ENCODE data around the gene WWOX. TPM values are rescaled to one million over a fixed set of nuclear protein-coding genes. Genes with fewer than 3 reads are reported as not detected.

Gene WWOX
- polyA plus RNA-seq, 1 donor (not counting 4 experiments of a cell fraction or from before 2014, with no cell fraction given): 5.1 TPM

DNA sequence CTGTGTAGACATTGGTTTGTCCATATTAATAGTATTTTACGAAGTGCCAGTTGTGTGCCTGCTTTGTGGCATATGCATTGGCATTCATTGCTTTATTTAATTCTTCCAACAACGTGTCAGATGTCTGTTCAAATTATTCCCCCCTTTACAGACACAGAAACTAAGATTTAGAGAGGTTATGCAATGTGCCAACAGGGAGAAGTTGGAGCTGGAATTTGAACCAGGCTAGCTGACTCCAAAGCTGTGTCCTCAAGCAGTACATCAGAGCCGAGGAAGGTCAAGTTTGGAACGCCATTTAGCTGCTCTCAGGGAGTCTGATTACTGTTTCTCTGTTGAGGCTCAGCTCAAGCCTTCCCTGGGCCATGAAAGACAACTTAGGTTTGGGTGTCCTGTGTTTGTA is 232.3 kb downstream of the WWOX start:
- no peaks in the 10 kb centered on the region for H4K20me1 ChIP-seq (ENCODE audit: control insufficient read depth, extremely low read depth, insufficient read depth, low read length)
- no peak overlapping the region for H2AFZ ChIP-seq (ENCODE audit: control insufficient read depth, low read length)
- H3K27me3 ChIP-seq (ENCODE audit: control insufficient read depth, extremely low read depth, insufficient read depth, low read length): no peaks in the 10 kb centered on the region
- H3K79me2 ChIP-seq (ENCODE audit: control insufficient read depth, insufficient read depth, low read length): no peaks in the 10 kb centered on the region
- H3K4me3 ChIP-seq (ENCODE audit: control insufficient read depth in 2 of 3, extremely low read depth in 1 of 3, insufficient read depth in 2 of 3, low read depth in 1 of 3, low read length in 3 of 3): no peak overlapping the region
- TF ChIP-seq EZH2 (IDR thresholded peaks at IDR 0.05; ENCODE audit: low read length): no peak
- no peak overlapping the region for H3K4me2 ChIP-seq (ENCODE audit: control insufficient read depth, extremely low read depth, insufficient read depth, low read depth, low read length)
- H3K9me1 ChIP-seq (ENCODE audit: control insufficient read depth, extremely low read depth, insufficient read depth, low read length): no peaks in the 10 kb centered on the region
- H3K9me3 ChIP-seq (ENCODE audit: control insufficient read depth, low read depth, low read length): no peaks in the 10 kb centered on the region
- H3K4me1 ChIP-seq (ENCODE audit: control insufficient read depth, extremely low read depth, insufficient read depth, low read length): no peaks in the 10 kb centered on the region
- H3K27ac ChIP-seq (ENCODE audit: control insufficient read depth, insufficient read depth, low read length): no peak overlapping the region
- no peak for DNase-seq (ENCODE audit: low read depth, low spot score)
- FAIRE-seq: no peak
- dilution Hi-C loops (cut with MboI; ENCODE audit: extremely low pct_ligation_motif_present, low sequenced_read_pairs): no loop called here
- no peaks in the 10 kb centered on the region for H3K36me3 ChIP-seq (ENCODE audit: control insufficient read depth in 2 of 2, extremely low read depth in 1 of 2, insufficient read depth in 2 of 2, low read length in 2 of 2)
- H3K9ac ChIP-seq (ENCODE audit: control insufficient read depth, extremely low read depth, insufficient read depth, low read length): no peak overlapping the region

DNA sequence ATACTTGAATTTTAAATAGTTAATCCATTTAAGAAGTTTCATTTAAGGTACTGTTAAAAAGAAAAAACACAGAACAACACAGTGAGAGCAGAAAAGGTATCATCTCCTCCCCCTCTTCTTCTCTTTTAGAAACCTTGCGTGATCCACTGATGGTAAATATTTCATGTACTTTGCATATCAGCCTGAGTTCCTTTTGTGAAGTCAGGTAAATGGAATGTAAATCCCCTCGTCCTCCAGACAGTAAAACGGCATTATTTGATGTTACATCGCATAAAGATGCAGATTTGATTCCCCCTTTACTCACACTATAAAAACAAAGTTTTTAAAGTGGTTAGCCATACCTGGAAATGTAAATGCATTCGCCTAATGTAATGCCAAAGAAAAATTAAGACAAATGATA is 234.4 kb downstream of the WWOX start:
- no peaks in the 10 kb centered on the region for H3K27me3 ChIP-seq (ENCODE audit: control insufficient read depth, extremely low read depth, insufficient read depth, low read length)
- no peaks in the 10 kb centered on the region for H3K4me1 ChIP-seq (ENCODE audit: control insufficient read depth, extremely low read depth, insufficient read depth, low read length)
- no peaks in the 10 kb centered on the region for H3K79me2 ChIP-seq (ENCODE audit: control insufficient read depth, insufficient read depth, low read length)
- no peaks in the 10 kb centered on the region for H4K20me1 ChIP-seq (ENCODE audit: control insufficient read depth, extremely low read depth, insufficient read depth, low read length)
- no peaks in the 10 kb centered on the region for H3K36me3 ChIP-seq (ENCODE audit: control insufficient read depth in 2 of 2, extremely low read depth in 1 of 2, insufficient read depth in 2 of 2, low read length in 2 of 2)
- H3K9me1 ChIP-seq (ENCODE audit: control insufficient read depth, extremely low read depth, insufficient read depth, low read length): no peaks in the 10 kb centered on the region
- H3K9me3 ChIP-seq (ENCODE audit: control insufficient read depth, low read depth, low read length): no peaks in the 10 kb centered on the region
- H3K4me2 ChIP-seq (ENCODE audit: control insufficient read depth, extremely low read depth, insufficient read depth, low read depth, low read length): no peak overlapping the region
- no peak overlapping the region for H2AFZ ChIP-seq (ENCODE audit: control insufficient read depth, low read length)
- FAIRE-seq (no peak), DNase-seq (ENCODE audit: low read depth, low spot score) (no peak)
- H3K4me3 ChIP-seq (ENCODE audit: control insufficient read depth in 2 of 3, extremely low read depth in 1 of 3, insufficient read depth in 2 of 3, low read depth in 1 of 3, low read length in 3 of 3): no peak overlapping the region
- dilution Hi-C loops (cut with MboI; ENCODE audit: extremely low pct_ligation_motif_present, low sequenced_read_pairs): no loop called here
- H3K9ac ChIP-seq (ENCODE audit: control insufficient read depth, extremely low read depth, insufficient read depth, low read length): no peak overlapping the region
- no peak overlapping the region for H3K27ac ChIP-seq (ENCODE audit: control insufficient read depth, insufficient read depth, low read length)
- TF ChIP-seq EZH2 (IDR thresholded peaks at IDR 0.05; ENCODE audit: low read length) (no peak), CTCF (optimal IDR thresholded peaks at IDR 0.05 in 1 of 3, IDR thresholded peaks at IDR 0.05 in 1 of 3, conservative IDR thresholded peaks at IDR 0.05 in 1 of 3; ENCODE audit: extremely low read depth in 1 of 3, insufficient read depth in 2 of 3, low read length in 3 of 3) (no peak)

DNA sequence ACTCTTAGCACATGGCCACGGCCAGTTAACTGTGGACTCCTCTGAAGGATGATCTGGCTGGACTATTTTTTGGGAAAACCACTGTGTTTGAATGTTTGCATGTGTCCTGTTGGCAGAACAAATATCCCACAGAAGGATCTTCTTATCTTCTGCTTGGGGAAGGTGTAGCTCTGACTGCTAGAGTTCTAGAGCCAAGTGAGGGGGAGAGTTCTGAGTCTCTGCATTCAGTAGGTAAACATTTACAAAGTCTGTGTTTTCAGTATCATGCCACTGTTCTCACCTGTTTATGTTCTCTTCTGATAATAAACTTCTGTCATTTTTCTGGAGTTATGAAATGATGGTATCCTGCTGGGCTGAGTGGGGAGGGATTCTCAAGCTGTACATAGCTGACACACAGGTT is 241.1 kb downstream of the WWOX start:
- Histone ChIP-seq H3K9ac (ENCODE audit: control insufficient read depth, extremely low read depth, insufficient read depth, low read length) (no peak overlapping the region), H3K4me3 (ENCODE audit: control insufficient read depth in 2 of 3, extremely low read depth in 1 of 3, insufficient read depth in 2 of 3, low read depth in 1 of 3, low read length in 3 of 3) (no peak overlapping the region), H3K9me3 (ENCODE audit: control insufficient read depth, low read depth, low read length) (no peaks in the 10 kb centered on the region), H3K27me3 (ENCODE audit: control insufficient read depth, extremely low read depth, insufficient read depth, low read length) (no peaks in the 10 kb centered on the region), H4K20me1 (ENCODE audit: control insufficient read depth, extremely low read depth, insufficient read depth, low read length) (no peaks in the 10 kb centered on the region), H3K27ac (ENCODE audit: control insufficient read depth, insufficient read depth, low read length) (no peak overlapping the region), H3K4me1 (ENCODE audit: control insufficient read depth, extremely low read depth, insufficient read depth, low read length) (no peaks in the 10 kb centered on the region), H3K4me2 (ENCODE audit: control insufficient read depth, extremely low read depth, insufficient read depth, low read depth, low read length) (no peak overlapping the region), H2AFZ (ENCODE audit: control insufficient read depth, low read length) (no peak overlapping the region), H3K36me3 (ENCODE audit: control insufficient read depth in 2 of 2, extremely low read depth in 1 of 2, insufficient read depth in 2 of 2, low read length in 2 of 2) (no peaks in the 10 kb centered on the region), H3K9me1 (ENCODE audit: control insufficient read depth, extremely low read depth, insufficient read depth, low read length) (no peaks in the 10 kb centered on the region), H3K79me2 (ENCODE audit: control insufficient read depth, insufficient read depth, low read length) (no peaks in the 10 kb centered on the region)
- TF ChIP-seq CTCF (optimal IDR thresholded peaks at IDR 0.05 in 1 of 3, IDR thresholded peaks at IDR 0.05 in 1 of 3, conservative IDR thresholded peaks at IDR 0.05 in 1 of 3; ENCODE audit: extremely low read depth in 1 of 3, insufficient read depth in 2 of 3, low read length in 3 of 3) (no peak), EZH2 (IDR thresholded peaks at IDR 0.05; ENCODE audit: low read length) (no peak)
- DNase-seq (ENCODE audit: low read depth, low spot score): no peak
- no peak for FAIRE-seq
- dilution Hi-C loops (cut with MboI; ENCODE audit: extremely low pct_ligation_motif_present, low sequenced_read_pairs): no loop called here

Data from keratinocyte (primary cell).